Nephron progenitor cell (in vitro differentiated cells): ENCODE results near the gene KIF26B.

Experiments used
- DNase-seq: peaks from one replicate; pipeline ENCODE4 v3.0.0; 2021
- H3K27ac Mint-ChIP-seq: 2 replicates; pipeline ENCODE4 v1.8.0; 2021; ENCODE audit warnings: mild to moderate bottlenecking, moderate library complexity, mixed read lengths
- H3K27me3 Mint-ChIP-seq: 2 replicates; pipeline ENCODE4 v1.8.0; 2021; ENCODE audit warnings: mild to moderate bottlenecking, low read depth, mixed read lengths; ENCODE audit not compliant: poor library complexity
- H3K36me3 Mint-ChIP-seq: 2 replicates; pipeline ENCODE4 v1.8.0; 2021; ENCODE audit warnings: low read depth, mixed read lengths
- H3K4me1 Mint-ChIP-seq: 2 replicates; pipeline ENCODE4 v1.8.0; 2021; ENCODE audit warnings: mixed read lengths
- H3K4me3 Mint-ChIP-seq: 2 replicates; pipeline ENCODE4 v1.8.0; 2021; ENCODE audit warnings: mild to moderate bottlenecking, moderate library complexity, mixed read lengths
- H3K9me3 Mint-ChIP-seq: 2 replicates; pipeline ENCODE4 v1.8.0; 2021; ENCODE audit warnings: mild to moderate bottlenecking, moderate library complexity, mixed read lengths
- CTCF ChIP-seq: fragments of 200-600 bp; sonication (generic); IDR thresholded peaks from 2 replicates; pipeline ENCODE4 v1.5.0; 2021; ENCODE audit warnings: antibody characterized with exemption

Gene KIF26B

GRCh38 chr1:245241526-245242130, 86.8 kb downstream of the KIF26B start:
- DNase-seq: no peak
- no peak overlapping the region for H3K4me3 Mint-ChIP-seq
- peaks cover 38% of the 10 kb centered on the region for H3K4me1 Mint-ChIP-seq
- H3K27ac Mint-ChIP-seq: no peak overlapping the region
- peaks cover 12% of the 10 kb centered on the region for H3K36me3 Mint-ChIP-seq
- TF ChIP-seq CTCF: no peak
- H3K9me3 Mint-ChIP-seq: no peaks in the 10 kb centered on the region
- peaks cover under 1% of the 10 kb centered on the region for H3K27me3 Mint-ChIP-seq

DNA sequence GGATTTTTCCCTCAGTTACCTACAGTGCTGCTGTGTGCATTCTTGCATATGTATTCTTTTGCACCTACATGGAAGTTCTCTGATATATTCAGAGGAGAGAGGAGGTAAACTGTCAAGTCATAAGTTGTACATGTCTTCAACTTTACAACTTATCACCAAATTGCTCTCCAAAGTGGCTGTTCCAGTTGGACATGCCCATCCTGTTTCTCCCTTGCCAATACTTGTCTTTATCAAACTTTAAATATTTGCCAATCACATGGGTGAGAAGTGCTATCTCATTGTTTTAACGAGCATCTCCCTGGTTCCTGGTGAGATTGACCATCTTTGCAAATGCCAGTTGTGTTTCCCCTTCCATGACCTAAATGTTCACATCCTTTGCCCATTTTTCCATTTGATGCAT, 88.2 kb downstream of the KIF26B start:
- Mint-ChIP-seq H3K36me3 (peaks cover 18% of the 10 kb centered on the region), H3K4me1 (peaks cover 42% of the 10 kb centered on the region)

GRCh38 chr1:245245021-245245667, 90.4 kb downstream of the KIF26B start:
- Mint-ChIP-seq H3K9me3 (peaks cover 12% of the 10 kb centered on the region), H3K36me3 (peaks cover 34% of the 10 kb centered on the region), H3K4me1 (peaks cover 43% of the 10 kb centered on the region), H3K27ac (peak overlapping the region; percentile 39), H3K27me3 (peaks cover 4% of the 10 kb centered on the region), H3K4me3 (no peak overlapping the region)
- no peak for DNase-seq
- TF ChIP-seq CTCF: no peak

More for the DNA sequence above, 88.2 kb downstream of the KIF26B start:
- TF ChIP-seq CTCF: no peak
- peaks cover 4% of the 10 kb centered on the region for H3K27me3 Mint-ChIP-seq
- H3K9me3 Mint-ChIP-seq: no peaks in the 10 kb centered on the region
- DNase-seq: no peak
- H3K4me3 Mint-ChIP-seq: no peak overlapping the region
- H3K27ac Mint-ChIP-seq: no peak overlapping the region

DNA sequence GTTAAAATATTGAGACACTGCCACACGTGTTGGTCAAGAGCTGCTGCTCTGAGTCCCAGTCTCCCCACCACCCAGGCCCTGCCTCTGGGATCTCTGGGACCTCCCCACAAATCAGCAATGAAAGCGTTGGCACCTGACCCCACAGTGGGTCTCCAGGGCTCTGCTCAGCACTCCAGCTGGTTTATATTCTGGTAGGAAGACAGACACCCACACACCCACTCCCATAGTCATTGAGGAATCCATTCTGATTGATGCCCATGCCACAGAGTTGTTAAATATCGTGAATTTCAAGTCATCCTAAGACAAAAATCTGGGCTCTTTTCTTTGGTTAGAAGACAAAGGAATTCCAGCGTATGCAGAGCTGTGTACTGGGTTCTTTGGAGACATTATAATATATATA, 91.6 kb downstream of the KIF26B start:
- H3K9me3 Mint-ChIP-seq: peaks cover 23% of the 10 kb centered on the region
- peaks cover 4% of the 10 kb centered on the region for H3K27me3 Mint-ChIP-seq
- peaks cover 47% of the 10 kb centered on the region for H3K36me3 Mint-ChIP-seq
- no peak for DNase-seq
- H3K4me3 Mint-ChIP-seq: no peak overlapping the region
- H3K4me1 Mint-ChIP-seq: peaks cover 38% of the 10 kb centered on the region
- peak overlapping the region; percentile 57 for H3K27ac Mint-ChIP-seq
- TF ChIP-seq CTCF: no peak

- Mint-ChIP-seq H3K4me1 (peaks cover 38% of the 10 kb centered on the region), H3K27me3 (peaks cover 4% of the 10 kb centered on the region), H3K36me3 (peaks cover 52% of the 10 kb centered on the region), H3K4me3 (no peak overlapping the region), H3K27ac (no peak overlapping the region), H3K9me3 (peaks cover 28% of the 10 kb centered on the region)
- no peak for DNase-seq
- TF ChIP-seq CTCF: no peak
These were observed 92.6 kb downstream of the KIF26B start for GRCh38 chr1:245247356-245247755.

DNA sequence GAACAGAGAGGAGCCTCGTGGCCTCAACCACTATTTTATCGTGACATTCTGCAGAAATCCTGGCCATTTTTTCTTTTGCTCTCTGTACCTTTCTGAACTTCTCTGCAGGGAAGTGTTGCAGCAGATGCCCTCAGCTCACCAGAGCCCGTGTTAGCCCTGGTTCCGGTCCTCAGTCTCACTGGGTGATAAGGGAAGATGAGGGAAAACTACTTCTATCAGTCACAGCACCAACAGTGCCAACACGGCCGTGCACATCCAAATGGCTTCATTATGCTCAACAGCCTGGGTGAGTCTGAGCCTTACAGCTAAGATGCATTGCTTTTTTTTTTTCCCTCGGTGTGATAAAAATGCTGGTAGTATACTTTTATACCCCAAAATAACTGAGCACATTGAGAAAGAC, 93.0 kb downstream of the KIF26B start:
- Mint-ChIP-seq H3K4me1 (peaks cover 38% of the 10 kb centered on the region), H3K27ac (peak overlapping the region; percentile 70)

More for the DNA sequence above, 93.0 kb downstream of the KIF26B start:
- no peak for TF ChIP-seq CTCF
- Mint-ChIP-seq H3K36me3 (peaks cover 55% of the 10 kb centered on the region), H3K9me3 (peaks cover 32% of the 10 kb centered on the region), H3K27me3 (peaks cover 4% of the 10 kb centered on the region), H3K4me3 (no peak overlapping the region)
- DNase-seq: no peak
